Stomach (tissue), 19 donors: ENCODE results near the gene KAZALD1. TPM values are rescaled to one million over a fixed set of nuclear protein-coding genes. Genes with fewer than 3 reads are reported as not detected.
A peak's percentile ranks its signal among the peaks of the same experiment; 100 is the strongest.

Experiments used
- DNase-seq, 2 donors: peaks; one replicate each; pipeline versions ENCODE4 v3.0.0 to v3.0.0-alpha.2; 2013 to 2019
- H3K27ac ChIP-seq, 5 donors: fragments of 200-600 bp in 4 of 5; sonication (generic) in 4 of 5; one replicate each; pipeline ENCODE4 v1.5.1; 2013 to 2019; ENCODE audit warnings: mild to moderate bottlenecking in 1 of 5, moderate library complexity in 1 of 5
- H3K27me3 ChIP-seq, 3 donors: fragments of 200-600 bp; sonication (generic); one replicate each; pipeline ENCODE4 v1.5.1; 2017 to 2019; ENCODE audit warnings: mixed run types in 1 of 3
- H3K36me3 ChIP-seq, 4 donors: fragments of 200-600 bp; sonication (generic); 1 replicate in 3 of 4; 2 replicates in 1 of 4; pipeline ENCODE4 v1.5.1; 2016 to 2019
- H3K4me1 ChIP-seq, 4 donors: fragments of 200-600 bp; sonication (generic); one replicate each; pipeline ENCODE4 v1.5.1; 2016 to 2019
- H3K4me3 ChIP-seq, 4 donors: fragments of 200-600 bp; sonication (generic) in 3 of 4; one replicate each; pipeline ENCODE4 v1.5.1; 2016 to 2019; ENCODE audit warnings: mild to moderate bottlenecking in 1 of 4
- H3K9me3 ChIP-seq, 4 donors: fragments of 200-600 bp; sonication (generic); one replicate each; pipeline ENCODE4 v1.5.1; 2016 to 2019
- EP300 ChIP-seq: sonication (generic); formaldehyde crosslinking; IDR thresholded peaks from one replicate; pipeline ENCODE4 v1.6.1; 2017; ENCODE audit warnings: antibody characterized with exemption
- POLR2A ChIP-seq, 4 donors: fragments of 450-650 bp; IDR thresholded peaks; one replicate each; pipeline ENCODE4 v1.6.1; 2016; ENCODE audit warnings: antibody characterized with exemption in 4 of 4, control low read depth in 2 of 4, mild to moderate bottlenecking in 1 of 4, moderate library complexity in 1 of 4
- POLR2AphosphoS5 ChIP-seq, 3 donors: sonication (generic); formaldehyde crosslinking; IDR thresholded peaks; one replicate each; pipeline ENCODE4 v1.6.1; 2016; ENCODE audit warnings: antibody characterized with exemption in 3 of 3
- WGBS, 5 donors: extraction: QIAGEN DNeasy Blood & Tissue Kit in 3 of 5; methylation state at CpG; one replicate each; pipeline versions ENCODE4 v1.1.5 to v1.1.7; 2013 to 2018; 5-methylcytosine and 5-hydroxymethylcytosine counted together
- intact Hi-C: fragments of 100-400 bp; cut with DNase I; formaldehyde crosslinking; loops from one replicate; pipeline ENCODE4 v1.15.1; 2023; ENCODE audit warnings: low total_unique reads
- long read RNA-seq, 10 donors: transcript quantifications; one replicate each; lab custom pipeline, GENCODE V29; 2026
- polyA plus RNA-seq, 3 donors: library from polyadenylated mRNA; stranded (reverse); fragments of 200-250 nt; gene quantifications; one replicate each; pipeline ENCODE4 v1.2.3, GENCODE V29; 2013
- total RNA-seq, 5 donors: library from RNA; depleted of rRNA; stranded (reverse); fragments of >200 nt; gene quantifications; one replicate each; pipeline versions ENCODE4 v1.1.0 to v1.2.3, GENCODE V29; 2014 to 2016
- TF ChIP-seq, protein P1 (sequence below), 7 experiments: fragments of 450-650 bp in 4 of 7; fragments of 200-600 bp in 3 of 7; sonication (generic) in 3 of 7; IDR thresholded peaks; one replicate each; pipeline ENCODE4 v1.5.1; 2016 to 2019; ENCODE audit warnings: antibody characterized with exemption in 7 of 7, control low read depth in 2 of 7, mild to moderate bottlenecking in 1 of 7
- donor health status: healthy with polysubstance abuse.
- donor health status: Bipolar disorder and iron deficiency.
- donor health status: healthy.

Gene KAZALD1, protein sequence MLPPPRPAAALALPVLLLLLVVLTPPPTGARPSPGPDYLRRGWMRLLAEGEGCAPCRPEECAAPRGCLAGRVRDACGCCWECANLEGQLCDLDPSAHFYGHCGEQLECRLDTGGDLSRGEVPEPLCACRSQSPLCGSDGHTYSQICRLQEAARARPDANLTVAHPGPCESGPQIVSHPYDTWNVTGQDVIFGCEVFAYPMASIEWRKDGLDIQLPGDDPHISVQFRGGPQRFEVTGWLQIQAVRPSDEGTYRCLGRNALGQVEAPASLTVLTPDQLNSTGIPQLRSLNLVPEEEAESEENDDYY
- 10 to 100 TPM in 2 of 5 donors, 1 to 10 TPM in 2, not detected in 1; 2.2 to 35.5 (median 14.8) TPM for total RNA-seq
- polyA plus RNA-seq, result 10 to 100 TPM; 12.0 to 32.8 (median 12.0) TPM
- long read RNA-seq, donor 1, partial matches to known transcripts, result 0 of 7 reads
- long read RNA-seq, donor 1, other reads (novel, unspliced or antisense), result 0 of 7 reads
- long read RNA-seq, donor 2, partial matches to known transcripts, result 0 of 2 reads
- long read RNA-seq, donor 2, other reads (novel, unspliced or antisense), result 0 of 2 reads
- long read RNA-seq, donor 3, partial matches to known transcripts, result 0 of 7 reads
- long read RNA-seq, donor 3, other reads (novel, unspliced or antisense), result 0 of 7 reads
- long read RNA-seq, donor 4, result 0 reads
- long read RNA-seq, donor 5, partial matches to known transcripts, result 0 of 5 reads
- long read RNA-seq, donor 5, other reads (novel, unspliced or antisense), result 0 of 5 reads
- long read RNA-seq, donor 6, partial matches to known transcripts, result 0 of 11 reads
- long read RNA-seq, donor 6, other reads (novel, unspliced or antisense), result 0 of 11 reads
- long read RNA-seq, donor 7, partial matches to known transcripts, result 0 of 10 reads
- long read RNA-seq, donor 7, other reads (novel, unspliced or antisense), result 0 of 10 reads
- long read RNA-seq, donor 8, partial matches to known transcripts, result 0 of 2 reads
- long read RNA-seq, donor 8, other reads (novel, unspliced or antisense), result 0 of 2 reads
- long read RNA-seq, donor 9, partial matches to known transcripts, result 0 of 8 reads
- long read RNA-seq, donor 9, other reads (novel, unspliced or antisense), result 0 of 8 reads
- long read RNA-seq, donor 10, partial matches to known transcripts, result 0 of 4 reads
- long read RNA-seq, donor 10, other reads (novel, unspliced or antisense), result 0 of 4 reads

DNA sequence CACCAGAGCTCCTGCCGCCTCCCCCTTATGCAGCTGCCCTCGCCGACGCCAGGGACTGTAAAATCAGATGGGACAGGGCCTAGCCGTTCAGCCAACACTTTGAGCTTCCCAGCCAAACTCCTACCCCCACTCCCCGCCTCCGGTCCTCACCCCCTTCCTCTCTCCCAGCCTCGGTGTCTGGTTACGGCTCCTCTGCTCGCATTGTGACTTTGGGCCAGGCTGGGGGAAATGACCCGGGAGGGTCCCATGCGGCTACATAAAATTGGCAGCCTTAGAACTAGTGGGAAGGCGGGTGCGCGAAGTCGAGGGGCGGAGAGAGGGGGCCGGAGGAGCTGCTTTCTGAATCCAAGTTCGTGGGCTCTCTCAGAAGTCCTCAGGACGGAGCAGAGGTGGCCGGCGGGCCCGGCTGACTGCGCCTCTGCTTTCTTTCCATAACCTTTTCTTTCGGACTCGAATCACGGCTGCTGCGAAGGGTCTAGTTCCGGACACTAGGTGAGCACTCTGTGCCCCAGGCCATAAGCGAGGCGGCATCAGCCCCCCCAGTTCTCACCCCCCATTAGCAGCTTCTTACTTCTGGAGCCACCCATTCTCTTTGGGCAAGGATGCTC, at the start of gene KAZALD1:
KAZALD1 (plus strand) TSS at position 366 of the 608 bp plus-strand sequence. CDS start 604 bp downstream, outside the sequence.
- Histone ChIP-seq H3K4me1 (peaks cover 35 to 70% (median 68%) of the 10 kb centered on the region in 4 donors), H3K4me3 (peak within 1 kb of the TSS; percentile 63 to 67 (median 65)), H3K9me3 (no peaks in the 10 kb centered on the region), H3K36me3 (no peaks in the 10 kb centered on the region), H3K27me3 (peaks cover 0 to 45% (median 4%) of the 10 kb centered on the region in 3 donors), H3K27ac (peak within 1 kb of the TSS; percentile 93 to 100 (median 98))
- intact Hi-C loops, result no loop called here
- TF ChIP-seq, protein P1, sequence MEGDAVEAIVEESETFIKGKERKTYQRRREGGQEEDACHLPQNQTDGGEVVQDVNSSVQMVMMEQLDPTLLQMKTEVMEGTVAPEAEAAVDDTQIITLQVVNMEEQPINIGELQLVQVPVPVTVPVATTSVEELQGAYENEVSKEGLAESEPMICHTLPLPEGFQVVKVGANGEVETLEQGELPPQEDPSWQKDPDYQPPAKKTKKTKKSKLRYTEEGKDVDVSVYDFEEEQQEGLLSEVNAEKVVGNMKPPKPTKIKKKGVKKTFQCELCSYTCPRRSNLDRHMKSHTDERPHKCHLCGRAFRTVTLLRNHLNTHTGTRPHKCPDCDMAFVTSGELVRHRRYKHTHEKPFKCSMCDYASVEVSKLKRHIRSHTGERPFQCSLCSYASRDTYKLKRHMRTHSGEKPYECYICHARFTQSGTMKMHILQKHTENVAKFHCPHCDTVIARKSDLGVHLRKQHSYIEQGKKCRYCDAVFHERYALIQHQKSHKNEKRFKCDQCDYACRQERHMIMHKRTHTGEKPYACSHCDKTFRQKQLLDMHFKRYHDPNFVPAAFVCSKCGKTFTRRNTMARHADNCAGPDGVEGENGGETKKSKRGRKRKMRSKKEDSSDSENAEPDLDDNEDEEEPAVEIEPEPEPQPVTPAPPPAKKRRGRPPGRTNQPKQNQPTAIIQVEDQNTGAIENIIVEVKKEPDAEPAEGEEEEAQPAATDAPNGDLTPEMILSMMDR (IDR thresholded peaks at IDR 0.05), result no peak
- TF ChIP-seq EP300 (no peak), POLR2AphosphoS5 (IDR thresholded peaks at IDR 0.05) (no peak), POLR2A (IDR thresholded peaks at IDR 0.05) (no peak)
- DNase-seq, result peak; percentile 62 to 94
- 17 to 35% (median 24%) methylated on average over 29 to 31 of the region's 31 CpGs for WGBS, 5 donors

DNA sequence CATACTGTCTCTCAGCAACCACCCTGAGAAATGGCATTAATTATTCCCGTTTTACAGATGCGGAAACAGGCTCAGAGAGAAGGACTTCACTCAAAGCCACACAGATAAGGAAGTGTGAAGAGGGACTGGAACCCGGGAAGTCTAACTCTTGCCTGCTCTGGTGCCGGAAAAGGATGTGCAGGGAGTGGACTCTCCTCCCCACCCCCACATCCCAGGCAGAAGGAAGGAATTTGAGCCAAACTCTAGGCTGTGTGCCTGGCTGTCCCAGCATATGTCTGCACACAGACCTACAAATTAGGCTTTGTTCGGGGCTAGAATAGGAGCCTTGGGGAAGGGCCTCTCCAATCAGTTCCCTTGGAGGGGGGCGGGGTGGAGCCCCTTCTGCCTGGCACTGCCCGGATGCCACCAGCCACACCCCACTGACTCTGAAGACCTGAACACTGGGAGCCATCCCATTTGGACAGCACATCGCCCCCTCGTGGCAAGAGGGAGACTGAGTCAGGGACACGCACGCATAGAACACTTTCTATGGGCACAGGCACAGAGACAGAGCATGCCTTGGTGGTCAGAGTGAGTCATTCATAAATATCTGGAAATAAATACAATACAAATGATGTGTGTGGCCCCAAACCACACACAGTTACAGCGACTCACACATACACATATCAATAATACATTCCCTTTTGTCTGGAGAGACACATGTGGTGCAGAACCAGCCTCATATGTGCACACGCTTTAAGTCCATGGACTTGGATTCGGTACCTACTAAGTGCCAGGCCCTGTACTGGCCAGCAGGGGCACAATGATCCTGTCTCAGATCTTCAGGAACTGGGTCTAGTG, 49.0 kb upstream of the KAZALD1 start:
- Histone ChIP-seq H3K4me3 (no peak overlapping the region), H3K27me3 (peaks cover 0 to 21% (median 0%) of the 10 kb centered on the region in 3 donors), H3K36me3 (no peaks in the 10 kb centered on the region), H3K4me1 (peaks cover 25 to 51% (median 42%) of the 10 kb centered on the region in 4 donors), H3K9me3 (no peaks in the 10 kb centered on the region), H3K27ac (peak overlapping the region; percentile 10 to 71 (median 54))
- intact Hi-C loops, result no loop called here
- no peak for TF ChIP-seq POLR2A (IDR thresholded peaks at IDR 0.05)
- peak; percentile 55 to 68 (median 56) for TF ChIP-seq POLR2AphosphoS5 (IDR thresholded peaks at IDR 0.05)
- TF ChIP-seq, protein P1 (IDR thresholded peaks at IDR 0.05), result peak in 6 of 7 experiments; percentile 25 to 95 (median 77)
- no peak for TF ChIP-seq EP300
- WGBS, 5 donors, result 11 to 18% (median 15%) methylated on average over 10 to 14 of the region's 14 CpGs
- peak; percentile 91 to 94 for DNase-seq

DNA sequence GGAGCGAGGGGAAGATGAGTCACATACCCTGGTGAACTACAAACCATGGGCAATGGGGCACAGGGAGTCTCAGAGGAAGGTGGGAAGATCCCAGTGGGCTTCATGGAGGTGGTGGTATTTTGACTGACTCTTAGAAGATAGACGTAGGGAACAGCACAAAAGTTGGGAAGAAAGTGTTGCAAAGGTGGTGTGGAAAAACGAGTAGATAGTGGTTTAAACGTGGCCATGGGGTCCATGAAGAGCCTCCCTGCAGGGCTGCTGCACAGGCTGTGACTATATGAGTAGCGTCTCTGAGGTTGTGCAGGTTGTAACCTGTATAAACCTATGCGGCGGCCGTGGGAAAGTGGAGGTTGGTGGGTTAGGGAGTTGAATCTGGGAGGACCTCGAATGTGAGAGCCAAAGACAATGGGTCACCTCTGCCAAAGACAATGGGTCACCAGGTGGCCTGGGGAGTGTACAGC, 48.4 kb upstream of the KAZALD1 start:
- intact Hi-C loops, result no loop called here
- Histone ChIP-seq H3K9me3 (no peaks in the 10 kb centered on the region), H3K4me1 (peaks cover 19 to 50% (median 36%) of the 10 kb centered on the region in 4 donors), H3K36me3 (no peaks in the 10 kb centered on the region), H3K27me3 (peaks cover 0 to 27% (median 0%) of the 10 kb centered on the region in 3 donors), H3K27ac (peak overlapping the region in 3 of 5 donors; percentile 34 to 71 (median 67)), H3K4me3 (no peak overlapping the region)
- WGBS, 5 donors, result 42 to 58% (median 50%) methylated on average over 9 of the region's 9 CpGs
- no peak for TF ChIP-seq EP300
- TF ChIP-seq, protein P1 (IDR thresholded peaks at IDR 0.05), result no peak
- TF ChIP-seq POLR2AphosphoS5 (IDR thresholded peaks at IDR 0.05), result no peak
- no peak for TF ChIP-seq POLR2A (IDR thresholded peaks at IDR 0.05)
- DNase-seq, result no peak
